ENCODE data around the gene FOXN4.

FOXN4 gene

DNA sequence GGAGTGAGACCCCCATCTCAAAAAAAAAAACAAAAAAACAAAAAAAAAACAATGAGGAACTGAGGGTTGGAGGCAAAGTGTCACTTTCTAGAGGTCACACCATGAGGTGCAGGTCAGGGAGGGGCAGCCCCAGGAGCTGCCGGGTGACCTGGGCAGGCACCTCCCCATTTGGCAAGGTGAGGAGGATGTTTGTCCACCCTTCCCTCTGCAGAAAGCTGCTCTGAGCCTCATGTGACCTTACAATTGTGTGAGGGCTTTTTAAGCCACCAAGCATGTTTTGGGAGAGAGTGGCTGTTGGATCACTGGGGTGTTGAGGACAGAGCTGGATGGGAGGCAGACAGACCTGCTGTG, 49.6 kb downstream of the FOXN4 start:
- ChIA-PET CTCF (no interaction called here), POLR2A (no interaction called here)
- no peak for DNase-seq (ENCODE audit: extremely low spot score)
- TF ChIP-seq, protein P1, sequence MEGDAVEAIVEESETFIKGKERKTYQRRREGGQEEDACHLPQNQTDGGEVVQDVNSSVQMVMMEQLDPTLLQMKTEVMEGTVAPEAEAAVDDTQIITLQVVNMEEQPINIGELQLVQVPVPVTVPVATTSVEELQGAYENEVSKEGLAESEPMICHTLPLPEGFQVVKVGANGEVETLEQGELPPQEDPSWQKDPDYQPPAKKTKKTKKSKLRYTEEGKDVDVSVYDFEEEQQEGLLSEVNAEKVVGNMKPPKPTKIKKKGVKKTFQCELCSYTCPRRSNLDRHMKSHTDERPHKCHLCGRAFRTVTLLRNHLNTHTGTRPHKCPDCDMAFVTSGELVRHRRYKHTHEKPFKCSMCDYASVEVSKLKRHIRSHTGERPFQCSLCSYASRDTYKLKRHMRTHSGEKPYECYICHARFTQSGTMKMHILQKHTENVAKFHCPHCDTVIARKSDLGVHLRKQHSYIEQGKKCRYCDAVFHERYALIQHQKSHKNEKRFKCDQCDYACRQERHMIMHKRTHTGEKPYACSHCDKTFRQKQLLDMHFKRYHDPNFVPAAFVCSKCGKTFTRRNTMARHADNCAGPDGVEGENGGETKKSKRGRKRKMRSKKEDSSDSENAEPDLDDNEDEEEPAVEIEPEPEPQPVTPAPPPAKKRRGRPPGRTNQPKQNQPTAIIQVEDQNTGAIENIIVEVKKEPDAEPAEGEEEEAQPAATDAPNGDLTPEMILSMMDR (IDR thresholded peaks at IDR 0.05; ENCODE audit: control extremely low read depth, extremely low read depth, low read depth, missing control alignments) = no peak

- CTCF ChIA-PET = no interaction called here
- TF ChIP-seq, protein P1 (IDR thresholded peaks at IDR 0.05; ENCODE audit: control extremely low read depth, extremely low read depth, low read depth, missing control alignments) = no peak
These were observed 50.2 kb downstream of the FOXN4 start for GRCh38 chr12:109258607-109259544.

DNA sequence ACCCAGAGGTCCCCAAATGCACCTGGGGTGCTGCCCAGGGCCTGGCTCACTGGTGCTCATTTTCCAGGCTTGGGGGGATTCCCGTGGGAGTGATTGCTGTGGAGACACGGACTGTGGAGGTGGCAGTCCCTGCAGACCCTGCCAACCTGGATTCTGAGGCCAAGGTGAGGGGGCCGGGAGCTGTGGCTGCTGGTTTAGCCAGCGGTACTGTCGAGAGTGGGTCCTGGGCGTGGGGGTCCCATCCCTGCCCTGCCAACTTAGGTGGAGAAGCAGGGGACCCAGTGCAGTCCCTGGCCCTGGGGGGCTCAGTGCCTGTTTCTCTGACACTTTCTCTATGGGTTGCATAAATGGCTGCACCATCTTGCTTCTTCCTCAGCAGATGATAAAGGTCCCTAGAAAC, 50.9 kb downstream of the FOXN4 start:
- CTCF ChIA-PET = no interaction called here
- TF ChIP-seq, protein P1 (IDR thresholded peaks at IDR 0.05; ENCODE audit: control extremely low read depth, extremely low read depth, low read depth, missing control alignments) = no peak
- no peak for DNase-seq (ENCODE audit: extremely low spot score)
- POLR2A ChIA-PET = no interaction called here

More at GRCh38 chr12:109258607-109259544, 50.2 kb downstream of the FOXN4 start:
- no peak for DNase-seq (ENCODE audit: extremely low spot score)
- POLR2A ChIA-PET = no interaction called here

DNA sequence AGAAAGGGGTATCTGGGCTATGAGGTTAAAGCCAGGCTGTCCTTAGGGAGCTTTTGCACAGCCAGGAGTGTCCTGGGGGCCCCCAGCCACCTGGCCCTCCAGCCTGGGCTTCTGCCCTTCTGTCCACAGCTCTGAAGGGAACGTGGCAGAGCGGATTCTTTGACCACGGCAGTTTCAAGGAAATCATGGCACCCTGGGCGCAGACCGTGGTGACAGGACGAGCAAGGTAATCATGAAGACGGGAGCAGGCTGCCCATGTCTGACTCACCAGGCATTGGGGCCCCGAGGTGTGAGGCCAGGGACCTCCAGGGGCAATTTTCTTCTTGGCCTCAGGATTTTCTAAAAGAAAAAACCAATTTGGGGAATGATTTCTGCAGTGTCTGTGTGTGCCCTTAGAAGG, 53.1 kb downstream of the FOXN4 start:
- DNase-seq (ENCODE audit: extremely low spot score) = no peak
- TF ChIP-seq, protein P1 (IDR thresholded peaks at IDR 0.05; ENCODE audit: control extremely low read depth, extremely low read depth, low read depth, missing control alignments) = no peak
- ChIA-PET POLR2A (no interaction called here), CTCF (interaction anchor here (0.8 kb wide), 1 partner anchor 144 kb away, joined by 3 read pairs; no protein-coding TSS in a partner anchor)

DNA sequence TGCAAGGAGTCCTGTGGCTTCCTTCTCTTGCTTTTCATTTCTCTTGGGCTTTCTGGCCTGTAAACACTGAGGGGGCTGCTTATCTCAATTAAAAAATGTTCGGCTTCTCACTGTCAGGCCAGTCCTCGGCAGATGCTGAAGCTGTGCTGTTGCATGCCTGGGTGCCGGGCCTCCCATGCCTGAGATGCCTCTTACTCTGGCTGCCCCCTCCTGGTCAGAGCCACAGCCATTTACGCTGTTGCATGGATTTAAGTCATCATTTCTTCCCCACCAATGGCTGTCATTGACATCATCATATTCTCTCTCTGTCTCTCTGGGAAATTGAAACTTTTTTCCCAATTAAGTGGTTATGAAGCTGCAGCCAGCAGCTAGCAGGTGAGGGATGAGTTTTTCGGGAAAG, 53.7 kb downstream of the FOXN4 start:
- CTCF ChIA-PET = no interaction called here
- POLR2A ChIA-PET = no interaction called here
- TF ChIP-seq, protein P1 (IDR thresholded peaks at IDR 0.05; ENCODE audit: control extremely low read depth, extremely low read depth, low read depth, missing control alignments) = no peak
- DNase-seq (ENCODE audit: extremely low spot score) = no peak

DNA sequence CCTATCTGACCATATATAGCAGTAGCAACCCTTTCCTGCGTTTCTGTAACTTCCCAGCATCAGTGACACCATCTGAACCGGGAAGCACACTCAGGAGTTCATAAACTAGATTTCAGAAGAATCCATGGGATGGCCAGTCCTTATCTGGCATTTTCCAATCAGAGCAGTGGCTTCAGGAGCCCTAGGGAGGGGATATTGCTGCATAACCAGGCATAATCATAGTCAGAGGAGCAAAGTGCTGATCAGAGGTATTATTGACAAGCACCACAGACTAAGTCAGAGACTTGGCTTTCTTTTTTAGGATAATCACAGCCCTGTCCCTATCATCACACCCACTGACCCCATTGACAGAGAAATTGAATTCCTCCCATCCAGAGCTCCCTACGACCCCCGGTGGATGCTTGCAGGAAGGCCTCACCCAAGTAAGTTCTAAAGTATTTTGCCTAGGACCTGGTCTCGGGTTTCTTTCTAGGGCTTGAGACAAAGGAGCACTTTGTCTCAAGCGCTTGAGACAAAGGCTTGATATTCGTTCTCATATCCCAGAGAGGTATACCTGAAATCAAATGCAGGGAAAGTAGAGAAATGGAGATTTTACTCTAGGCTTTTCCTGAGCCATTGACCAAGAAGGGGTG, 55.1 kb downstream of the FOXN4 start:
- TF ChIP-seq, protein P1 (IDR thresholded peaks at IDR 0.05; ENCODE audit: control extremely low read depth, extremely low read depth, low read depth, missing control alignments) = no peak
- DNase-seq (ENCODE audit: extremely low spot score) = no peak
- POLR2A ChIA-PET = no interaction called here
- CTCF ChIA-PET = interaction anchor here (1.7 kb wide), 1 partner anchor 8 kb away, joined by 9 read pairs; no protein-coding TSS in a partner anchor
